WTC11 (cell line): ENCODE results near the gene SLC25A20. TPM values are rescaled to one million over a fixed set of nuclear protein-coding genes. Genes with fewer than 3 reads are reported as not detected.

Experiments used
- ATAC-seq: fragments of 200-7000 bp; cut with Tn5 transposase; 2 replicates; pipeline ENCODE4 v1.10.0; 2021; ENCODE audit warnings: mild to moderate bottlenecking, moderate library complexity
- CTCF ChIA-PET: fragments of 300-600 bp; sonication (Branson Sonifier 250); formaldehyde crosslinking; loops from one replicate; lab custom pipeline; 2021; ENCODE audit warnings: antibody characterized with exemption; lab: Charles Lee
- POLR2A ChIA-PET: fragments of 350-600 bp; sonication (Branson Sonifier 250); formaldehyde crosslinking; loops from one replicate; lab custom pipeline; 2021; ENCODE audit warnings: antibody characterized with exemption; lab: Charles Lee
- DNase-seq: peaks from one replicate; pipeline ENCODE4 v3.0.0; 2021; ENCODE audit warnings: low spot score
- H3K27ac Mint-ChIP-seq: 2 replicates; pipeline ENCODE4 v1.8.0; 2021; ENCODE audit warnings: mixed read lengths
- H3K27me3 Mint-ChIP-seq: 2 replicates; pipeline ENCODE4 v1.8.0; 2021; ENCODE audit warnings: low read depth, mild to moderate bottlenecking, moderate library complexity, mixed read lengths
- H3K36me3 Mint-ChIP-seq: 2 replicates; pipeline ENCODE4 v1.8.0; 2021; ENCODE audit warnings: mixed read lengths
- H3K4me1 Mint-ChIP-seq: 2 replicates; pipeline ENCODE4 v1.8.0; 2022; ENCODE audit warnings: mixed read lengths
- H3K4me3 Mint-ChIP-seq: 2 replicates; pipeline ENCODE4 v1.8.0; 2021; ENCODE audit warnings: mild to moderate bottlenecking, moderate library complexity, mixed read lengths
- H3K9me3 Mint-ChIP-seq: 2 replicates; pipeline ENCODE4 v1.8.0; 2021; ENCODE audit warnings: mixed read lengths
- EMX1 ChIP-seq: fragments of 250-450 bp; sonication (Bioruptor Pico); IDR thresholded peaks from 2 replicates; pipeline ENCODE4 v1.8.0; 2021; ENCODE audit warnings: mild to moderate bottlenecking
- ESRRA ChIP-seq: sonication (generic); formaldehyde crosslinking; IDR thresholded peaks from 2 replicates; pipeline ENCODE4 v1.8.1; 2022; ENCODE audit warnings: mild to moderate bottlenecking, missing genetic modification reagents, borderline replicate concordance
- ETV6 ChIP-seq: sonication (generic); formaldehyde crosslinking; IDR thresholded peaks from 2 replicates; pipeline ENCODE4 v1.8.1; 2022; ENCODE audit warnings: mild to moderate bottlenecking, missing genetic modification reagents
- FOXP1 ChIP-seq: sonication (generic); formaldehyde crosslinking; IDR thresholded peaks from 2 replicates; pipeline ENCODE4 v1.8.0; 2022; ENCODE audit warnings: missing genetic modification reagents, mild to moderate bottlenecking, moderate library complexity, borderline replicate concordance
- GTF2I ChIP-seq: fragments of 250-450 bp; sonication (Bioruptor Pico); conservative IDR thresholded peaks from 2 replicates; pipeline ENCODE4 v1.4.0; 2021; ENCODE audit warnings: mild to moderate bottlenecking
- HMGA2 ChIP-seq: fragments of 250-450 bp; sonication (Bioruptor Pico); IDR thresholded peaks from 2 replicates; pipeline ENCODE4 v1.4.0; 2021; ENCODE audit warnings: mild to moderate bottlenecking, moderate library complexity
- IRF2 ChIP-seq: sonication (generic); formaldehyde crosslinking; IDR thresholded peaks from 2 replicates; pipeline ENCODE4 v1.8.0; 2022; ENCODE audit warnings: low read depth, missing genetic modification reagents, borderline replicate concordance
- OVOL2 ChIP-seq: fragments of 250-450 bp; sonication (Bioruptor Pico); IDR thresholded peaks from 2 replicates; pipeline ENCODE4 v1.9.0; 2021; ENCODE audit warnings: mild to moderate bottlenecking, borderline replicate concordance
- PRRX2 ChIP-seq: fragments of 250-450 bp; sonication (Bioruptor Pico); IDR thresholded peaks from 2 replicates; pipeline ENCODE4 v1.8.0; 2021; ENCODE audit warnings: mild to moderate bottlenecking
- RELA ChIP-seq: sonication (generic); formaldehyde crosslinking; IDR thresholded peaks from 2 replicates; pipeline ENCODE4 v1.8.1; 2022; ENCODE audit warnings: missing genetic modification reagents, mild to moderate bottlenecking, borderline replicate concordance
- SMAD4 ChIP-seq: sonication (generic); formaldehyde crosslinking; IDR thresholded peaks from 2 replicates; pipeline ENCODE4 v1.8.0; 2022; ENCODE audit warnings: mild to moderate bottlenecking, missing genetic modification reagents
- TP53 ChIP-seq: sonication (generic); formaldehyde crosslinking; IDR thresholded peaks from 2 replicates; pipeline ENCODE4 v1.8.1; 2023; ENCODE audit warnings: mild to moderate bottlenecking, missing genetic modification reagents
- ZNF138 ChIP-seq: sonication (generic); formaldehyde crosslinking; conservative IDR thresholded peaks from 2 replicates; pipeline ENCODE4 v1.8.1; 2022; ENCODE audit warnings: mild to moderate bottlenecking, moderate library complexity, missing genetic modification reagents
- ZNF232 ChIP-seq: sonication (generic); formaldehyde crosslinking; IDR thresholded peaks from 2 replicates; pipeline ENCODE4 v1.8.0; 2022; ENCODE audit warnings: mild to moderate bottlenecking, missing genetic modification reagents
- ZNF671 ChIP-seq: fragments of 250-450 bp; sonication (Bioruptor Pico); IDR thresholded peaks from 2 replicates; pipeline ENCODE4 v1.8.0; 2021; ENCODE audit warnings: mild to moderate bottlenecking
- total RNA-seq: library from RNA; stranded (reverse); gene quantifications from 3 replicates; pipeline ENCODE4 v1.2.3, GENCODE V29; 2021
- TF ChIP-seq, protein P1 (sequence below): sonication (generic); formaldehyde crosslinking; IDR thresholded peaks from 2 replicates; pipeline ENCODE4 v1.8.1; 2023; ENCODE audit warnings: mild to moderate bottlenecking, missing genetic modification reagents, moderate library complexity
- TF ChIP-seq, protein P2 (sequence below): sonication (generic); formaldehyde crosslinking; IDR thresholded peaks from 2 replicates; pipeline ENCODE4 v1.8.1; 2023; ENCODE audit warnings: mild to moderate bottlenecking, missing genetic modification reagents
- TF ChIP-seq, protein P3 (sequence below): sonication (generic); formaldehyde crosslinking; IDR thresholded peaks from 2 replicates; pipeline ENCODE4 v1.8.1; 2022; ENCODE audit warnings: low read depth, mild to moderate bottlenecking, moderate library complexity, missing genetic modification reagents, borderline replicate concordance
- TF ChIP-seq, protein P4 (sequence below): sonication (generic); formaldehyde crosslinking; IDR thresholded peaks from 2 replicates; pipeline ENCODE4 v1.8.1; 2023; ENCODE audit warnings: mild to moderate bottlenecking, missing genetic modification reagents, borderline replicate concordance
- TF ChIP-seq, protein P5 (sequence below): sonication (generic); formaldehyde crosslinking; IDR thresholded peaks from 2 replicates; pipeline ENCODE4 v1.8.0; 2022; ENCODE audit warnings: mild to moderate bottlenecking, missing genetic modification reagents

The SLC25A20 gene
- total RNA-seq, 1 experiment from 2014 or later, result 4.9 TPM

DNA sequence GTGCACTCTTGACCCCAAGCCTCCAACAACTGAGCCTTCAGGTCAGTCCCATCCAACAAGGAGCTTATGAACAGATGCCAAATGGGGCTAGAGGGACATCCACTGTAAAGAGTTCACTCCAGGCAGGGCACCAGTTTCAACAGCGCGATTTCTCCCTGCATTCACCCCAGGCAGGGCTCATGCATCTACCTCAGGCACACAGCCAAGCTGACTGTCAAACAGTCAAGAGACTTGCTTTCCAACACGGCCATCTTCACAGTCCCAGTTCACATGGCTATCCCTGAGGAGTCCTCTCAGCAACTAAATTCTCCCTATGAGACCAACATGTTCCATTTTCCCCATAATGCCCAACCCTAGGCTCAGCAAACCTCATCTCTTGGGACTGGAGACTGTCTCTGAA is 17.7 kb downstream of the SLC25A20 start:
- no peak for ATAC-seq
- Mint-ChIP-seq H3K4me3 (no peak overlapping the region), H3K27ac (no peak overlapping the region)

DNA sequence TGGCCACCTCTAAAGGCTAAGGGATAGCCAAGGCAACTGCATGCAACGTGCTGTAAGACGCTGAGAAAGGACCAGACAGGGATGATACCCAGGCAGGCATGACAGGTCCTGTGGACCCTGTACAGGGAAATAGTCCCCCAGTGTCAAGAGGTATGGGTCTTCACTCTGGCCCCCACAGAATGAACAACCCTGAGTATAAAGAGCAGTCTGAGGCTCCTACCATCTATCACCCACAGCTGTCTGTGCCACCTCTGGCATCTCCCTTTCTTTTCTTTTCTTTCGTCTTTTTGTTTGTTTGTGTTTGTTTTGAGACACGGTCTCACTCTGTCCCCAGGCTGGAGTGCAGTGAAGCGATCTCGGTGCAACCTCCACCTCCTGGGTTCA is 18.7 kb downstream of the SLC25A20 start:
- no peaks in the 10 kb centered on the region for H3K27me3 Mint-ChIP-seq
- TF ChIP-seq ZNF138, result no peak
- no peak for TF ChIP-seq FOXP1 (CRISPR knock-in tag)
- TF ChIP-seq ETV6 (CRISPR knock-in tag), result no peak
- TF ChIP-seq TP53 (CRISPR knock-in tag), result no peak
- TF ChIP-seq ZNF671 (CRISPR knock-in tag), result no peak
- no peak for TF ChIP-seq RELA (CRISPR knock-in tag)
- TF ChIP-seq, protein P1, sequence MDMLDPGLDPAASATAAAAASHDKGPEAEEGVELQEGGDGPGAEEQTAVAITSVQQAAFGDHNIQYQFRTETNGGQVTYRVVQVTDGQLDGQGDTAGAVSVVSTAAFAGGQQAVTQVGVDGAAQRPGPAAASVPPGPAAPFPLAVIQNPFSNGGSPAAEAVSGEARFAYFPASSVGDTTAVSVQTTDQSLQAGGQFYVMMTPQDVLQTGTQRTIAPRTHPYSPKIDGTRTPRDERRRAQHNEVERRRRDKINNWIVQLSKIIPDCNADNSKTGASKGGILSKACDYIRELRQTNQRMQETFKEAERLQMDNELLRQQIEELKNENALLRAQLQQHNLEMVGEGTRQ (CRISPR knock-in tag), result no peak
- no peak for TF ChIP-seq IRF2
- no peak for TF ChIP-seq ESRRA (CRISPR knock-in tag)
- ChIA-PET POLR2A (interaction anchor here (0.6 kb wide), 1 partner anchor 20 kb away, joined by 3 read pairs; no protein-coding TSS in a partner anchor), CTCF (no interaction called here)
- ATAC-seq (no peak), DNase-seq (no peak)
- no peaks in the 10 kb centered on the region for H3K4me1 Mint-ChIP-seq
- no peaks in the 10 kb centered on the region for H3K9me3 Mint-ChIP-seq
- H3K4me3 Mint-ChIP-seq, result no peak overlapping the region
- no peak overlapping the region for H3K27ac Mint-ChIP-seq
- no peaks in the 10 kb centered on the region for H3K36me3 Mint-ChIP-seq

More for the DNA sequence above, 17.7 kb downstream of the SLC25A20 start:
- H3K36me3 Mint-ChIP-seq, result no peaks in the 10 kb centered on the region
- TF ChIP-seq, protein P2, sequence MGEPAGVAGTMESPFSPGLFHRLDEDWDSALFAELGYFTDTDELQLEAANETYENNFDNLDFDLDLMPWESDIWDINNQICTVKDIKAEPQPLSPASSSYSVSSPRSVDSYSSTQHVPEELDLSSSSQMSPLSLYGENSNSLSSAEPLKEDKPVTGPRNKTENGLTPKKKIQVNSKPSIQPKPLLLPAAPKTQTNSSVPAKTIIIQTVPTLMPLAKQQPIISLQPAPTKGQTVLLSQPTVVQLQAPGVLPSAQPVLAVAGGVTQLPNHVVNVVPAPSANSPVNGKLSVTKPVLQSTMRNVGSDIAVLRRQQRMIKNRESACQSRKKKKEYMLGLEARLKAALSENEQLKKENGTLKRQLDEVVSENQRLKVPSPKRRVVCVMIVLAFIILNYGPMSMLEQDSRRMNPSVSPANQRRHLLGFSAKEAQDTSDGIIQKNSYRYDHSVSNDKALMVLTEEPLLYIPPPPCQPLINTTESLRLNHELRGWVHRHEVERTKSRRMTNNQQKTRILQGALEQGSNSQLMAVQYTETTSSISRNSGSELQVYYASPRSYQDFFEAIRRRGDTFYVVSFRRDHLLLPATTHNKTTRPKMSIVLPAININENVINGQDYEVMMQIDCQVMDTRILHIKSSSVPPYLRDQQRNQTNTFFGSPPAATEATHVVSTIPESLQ (CRISPR knock-in tag), result no peak
- TF ChIP-seq HMGA2 (CRISPR knock-in tag) (no peak), PRRX2 (no peak), OVOL2 (CRISPR knock-in tag) (no peak), ZNF232 (no peak)
- TF ChIP-seq, protein P3, sequence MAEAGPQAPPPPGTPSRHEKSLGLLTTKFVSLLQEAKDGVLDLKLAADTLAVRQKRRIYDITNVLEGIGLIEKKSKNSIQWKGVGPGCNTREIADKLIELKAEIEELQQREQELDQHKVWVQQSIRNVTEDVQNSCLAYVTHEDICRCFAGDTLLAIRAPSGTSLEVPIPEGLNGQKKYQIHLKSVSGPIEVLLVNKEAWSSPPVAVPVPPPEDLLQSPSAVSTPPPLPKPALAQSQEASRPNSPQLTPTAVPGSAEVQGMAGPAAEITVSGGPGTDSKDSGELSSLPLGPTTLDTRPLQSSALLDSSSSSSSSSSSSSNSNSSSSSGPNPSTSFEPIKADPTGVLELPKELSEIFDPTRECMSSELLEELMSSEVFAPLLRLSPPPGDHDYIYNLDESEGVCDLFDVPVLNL (CRISPR knock-in tag), result no peak
- H3K9me3 Mint-ChIP-seq, result no peaks in the 10 kb centered on the region
- POLR2A ChIA-PET, result no interaction called here
- no peak for DNase-seq
- H3K4me1 Mint-ChIP-seq, result no peaks in the 10 kb centered on the region
- CTCF ChIA-PET, result no interaction called here
- H3K27me3 Mint-ChIP-seq, result no peaks in the 10 kb centered on the region

DNA sequence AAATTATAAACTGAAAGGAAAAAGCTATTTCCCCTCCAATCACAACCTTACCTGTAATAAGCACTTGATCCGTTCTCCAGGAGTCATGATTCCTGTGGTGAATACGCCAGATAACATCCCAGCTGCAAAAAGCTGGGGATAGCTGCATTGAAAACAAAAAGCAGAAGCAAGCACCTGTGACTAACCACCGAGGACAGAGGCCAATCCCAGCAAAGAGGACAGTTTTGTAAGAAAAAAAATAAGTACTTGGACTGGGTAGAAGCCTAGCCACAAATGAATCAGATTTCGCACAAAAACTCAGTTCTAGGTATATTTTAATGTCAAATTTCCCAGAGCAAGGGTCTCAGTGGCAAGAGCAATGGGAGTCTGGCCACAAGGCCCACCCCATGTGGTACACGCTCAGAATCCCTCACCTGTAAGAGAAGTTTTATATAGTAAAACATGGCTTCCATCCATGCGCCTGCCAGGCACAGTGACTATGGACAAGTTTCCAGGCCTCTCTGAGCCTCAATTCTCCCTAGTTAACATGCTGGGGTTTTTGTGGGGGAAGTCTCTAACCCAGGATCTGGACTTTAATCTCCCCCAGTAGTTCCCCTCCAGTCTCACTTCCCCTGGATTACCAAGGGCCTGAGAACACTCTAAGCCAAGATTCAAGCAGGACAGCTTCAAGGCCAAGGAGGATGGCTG is 19.2 kb downstream of the SLC25A20 start:
- ChIA-PET POLR2A (interaction anchor here (0.6 kb wide), 1 partner anchor 20 kb away, joined by 3 read pairs; no protein-coding TSS in a partner anchor), CTCF (no interaction called here)
- Mint-ChIP-seq H3K9me3 (no peaks in the 10 kb centered on the region), H3K27ac (no peak overlapping the region; the same call in 1 of the 2 replicates), H3K4me3 (no peak overlapping the region), H3K4me1 (no peaks in the 10 kb centered on the region), H3K36me3 (no peaks in the 10 kb centered on the region), H3K27me3 (no peaks in the 10 kb centered on the region)
- no peak for DNase-seq
- ATAC-seq, result no peak
- TF ChIP-seq SMAD4 (no peak), GTF2I (CRISPR knock-in tag) (no peak), ZNF138 (no peak), EMX1 (CRISPR knock-in tag) (no peak)
- TF ChIP-seq, protein P3 (CRISPR knock-in tag), result no peak
- TF ChIP-seq, protein P4, sequence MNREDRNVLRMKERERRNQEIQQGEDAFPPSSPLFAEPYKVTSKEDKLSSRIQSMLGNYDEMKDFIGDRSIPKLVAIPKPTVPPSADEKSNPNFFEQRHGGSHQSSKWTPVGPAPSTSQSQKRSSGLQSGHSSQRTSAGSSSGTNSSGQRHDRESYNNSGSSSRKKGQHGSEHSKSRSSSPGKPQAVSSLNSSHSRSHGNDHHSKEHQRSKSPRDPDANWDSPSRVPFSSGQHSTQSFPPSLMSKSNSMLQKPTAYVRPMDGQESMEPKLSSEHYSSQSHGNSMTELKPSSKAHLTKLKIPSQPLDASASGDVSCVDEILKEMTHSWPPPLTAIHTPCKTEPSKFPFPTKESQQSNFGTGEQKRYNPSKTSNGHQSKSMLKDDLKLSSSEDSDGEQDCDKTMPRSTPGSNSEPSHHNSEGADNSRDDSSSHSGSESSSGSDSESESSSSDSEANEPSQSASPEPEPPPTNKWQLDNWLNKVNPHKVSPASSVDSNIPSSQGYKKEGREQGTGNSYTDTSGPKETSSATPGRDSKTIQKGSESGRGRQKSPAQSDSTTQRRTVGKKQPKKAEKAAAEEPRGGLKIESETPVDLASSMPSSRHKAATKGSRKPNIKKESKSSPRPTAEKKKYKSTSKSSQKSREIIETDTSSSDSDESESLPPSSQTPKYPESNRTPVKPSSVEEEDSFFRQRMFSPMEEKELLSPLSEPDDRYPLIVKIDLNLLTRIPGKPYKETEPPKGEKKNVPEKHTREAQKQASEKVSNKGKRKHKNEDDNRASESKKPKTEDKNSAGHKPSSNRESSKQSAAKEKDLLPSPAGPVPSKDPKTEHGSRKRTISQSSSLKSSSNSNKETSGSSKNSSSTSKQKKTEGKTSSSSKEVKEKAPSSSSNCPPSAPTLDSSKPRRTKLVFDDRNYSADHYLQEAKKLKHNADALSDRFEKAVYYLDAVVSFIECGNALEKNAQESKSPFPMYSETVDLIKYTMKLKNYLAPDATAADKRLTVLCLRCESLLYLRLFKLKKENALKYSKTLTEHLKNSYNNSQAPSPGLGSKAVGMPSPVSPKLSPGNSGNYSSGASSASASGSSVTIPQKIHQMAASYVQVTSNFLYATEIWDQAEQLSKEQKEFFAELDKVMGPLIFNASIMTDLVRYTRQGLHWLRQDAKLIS (CRISPR knock-in tag), result no peak
- TF ChIP-seq, protein P5, sequence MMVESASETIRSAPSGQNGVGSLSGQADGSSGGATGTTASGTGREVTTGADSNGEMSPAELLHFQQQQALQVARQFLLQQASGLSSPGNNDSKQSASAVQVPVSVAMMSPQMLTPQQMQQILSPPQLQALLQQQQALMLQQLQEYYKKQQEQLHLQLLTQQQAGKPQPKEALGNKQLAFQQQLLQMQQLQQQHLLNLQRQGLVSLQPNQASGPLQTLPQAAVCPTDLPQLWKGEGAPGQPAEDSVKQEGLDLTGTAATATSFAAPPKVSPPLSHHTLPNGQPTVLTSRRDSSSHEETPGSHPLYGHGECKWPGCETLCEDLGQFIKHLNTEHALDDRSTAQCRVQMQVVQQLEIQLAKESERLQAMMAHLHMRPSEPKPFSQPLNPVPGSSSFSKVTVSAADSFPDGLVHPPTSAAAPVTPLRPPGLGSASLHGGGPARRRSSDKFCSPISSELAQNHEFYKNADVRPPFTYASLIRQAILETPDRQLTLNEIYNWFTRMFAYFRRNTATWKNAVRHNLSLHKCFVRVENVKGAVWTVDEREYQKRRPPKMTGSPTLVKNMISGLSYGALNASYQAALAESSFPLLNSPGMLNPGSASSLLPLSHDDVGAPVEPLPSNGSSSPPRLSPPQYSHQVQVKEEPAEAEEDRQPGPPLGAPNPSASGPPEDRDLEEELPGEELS (CRISPR knock-in tag), result no peak
